OCI-M1 (cell line): ENCODE results near the gene PPIP5K1.

Experiments
- DNase-seq: peaks from one replicate; lab custom pipeline; 2025; lab: John Stamatoyannopoulos, UW

PPIP5K1 gene

DNA sequence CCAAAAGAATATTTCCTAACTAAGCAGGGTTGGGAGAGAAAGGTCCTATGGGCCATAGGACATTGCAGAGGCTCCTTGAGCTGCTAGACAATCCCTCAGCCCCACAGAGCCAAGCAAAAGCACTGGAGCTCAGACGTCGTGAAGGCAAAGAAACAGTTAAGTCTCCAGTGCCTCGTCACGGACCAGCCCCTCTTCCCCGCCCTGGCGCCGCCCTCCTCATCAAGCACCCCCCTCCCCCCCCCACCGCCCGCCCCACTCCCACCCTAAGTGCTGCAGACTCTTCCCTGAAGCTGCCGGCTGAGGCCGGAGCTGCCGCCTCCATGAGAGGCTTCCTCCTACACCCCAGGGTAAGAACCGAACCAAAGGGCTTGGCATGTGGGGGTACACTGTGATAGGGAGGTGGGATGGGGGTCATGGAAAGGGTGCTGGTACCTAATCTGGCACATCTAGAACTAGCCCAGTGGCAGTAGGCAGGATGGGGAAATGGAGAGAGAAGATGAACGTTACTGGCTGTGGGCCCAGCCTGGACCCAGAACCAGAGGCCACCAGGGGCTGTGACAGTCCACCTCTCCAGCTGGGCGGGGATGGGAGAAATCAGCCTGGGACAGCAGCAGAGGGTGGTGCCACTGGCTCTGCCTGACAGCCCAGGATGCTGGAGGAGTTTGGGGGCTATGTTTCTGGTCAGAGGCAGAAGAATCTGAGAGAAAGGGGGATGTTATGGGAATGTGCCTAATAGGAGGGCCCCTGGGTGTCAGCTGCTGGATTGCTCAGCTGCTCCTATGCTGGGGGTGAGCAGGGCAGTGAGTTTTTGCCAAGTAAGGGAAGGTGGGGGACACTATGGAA lies 72.4 kb downstream of the PPIP5K1 start, which contains the start of gene MAP1A:
Gene MAP1A (plus strand): TSS at position 255 of the 843 bp plus-strand sequence. CDS start 3,866 bp downstream, outside the sequence.
- peak; percentile 70 for DNase-seq

GRCh38 chr15:43516801-43517353 lies 73.1 kb downstream of the PPIP5K1 start:
- peak; percentile 20 for DNase-seq

GRCh38 chr15:43516185-43516584 lies 73.8 kb downstream of the PPIP5K1 start:
- DNase-seq: no peak

DNA sequence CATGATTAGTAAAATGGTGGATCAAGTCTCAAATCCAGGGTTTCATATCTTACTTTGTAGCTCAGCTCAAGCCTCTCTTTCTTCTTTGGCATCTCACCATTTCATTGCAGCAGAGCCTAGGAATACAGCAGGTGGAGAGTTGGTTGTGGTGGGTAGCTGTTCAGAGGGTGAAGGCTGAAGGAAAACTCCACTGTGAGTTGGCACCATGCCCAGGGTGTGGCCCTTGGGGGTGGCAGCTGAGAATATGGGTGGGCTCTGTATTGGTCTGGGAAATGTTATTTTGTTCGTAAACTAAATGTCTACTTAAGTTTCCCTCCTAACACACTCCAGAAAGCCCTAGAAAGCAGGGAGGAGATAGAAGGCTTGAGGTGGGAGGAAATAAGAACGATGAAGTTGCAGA lies 74.3 kb downstream of the PPIP5K1 start:
- no peak for DNase-seq

GRCh38 chr15:43514241-43515057 lies 75.6 kb downstream of the PPIP5K1 start:
- peak; percentile 91 for DNase-seq

- DNase-seq: peak; percentile 44
These were observed 76.5 kb downstream of the PPIP5K1 start for GRCh38 chr15:43513550-43513949.

DNA sequence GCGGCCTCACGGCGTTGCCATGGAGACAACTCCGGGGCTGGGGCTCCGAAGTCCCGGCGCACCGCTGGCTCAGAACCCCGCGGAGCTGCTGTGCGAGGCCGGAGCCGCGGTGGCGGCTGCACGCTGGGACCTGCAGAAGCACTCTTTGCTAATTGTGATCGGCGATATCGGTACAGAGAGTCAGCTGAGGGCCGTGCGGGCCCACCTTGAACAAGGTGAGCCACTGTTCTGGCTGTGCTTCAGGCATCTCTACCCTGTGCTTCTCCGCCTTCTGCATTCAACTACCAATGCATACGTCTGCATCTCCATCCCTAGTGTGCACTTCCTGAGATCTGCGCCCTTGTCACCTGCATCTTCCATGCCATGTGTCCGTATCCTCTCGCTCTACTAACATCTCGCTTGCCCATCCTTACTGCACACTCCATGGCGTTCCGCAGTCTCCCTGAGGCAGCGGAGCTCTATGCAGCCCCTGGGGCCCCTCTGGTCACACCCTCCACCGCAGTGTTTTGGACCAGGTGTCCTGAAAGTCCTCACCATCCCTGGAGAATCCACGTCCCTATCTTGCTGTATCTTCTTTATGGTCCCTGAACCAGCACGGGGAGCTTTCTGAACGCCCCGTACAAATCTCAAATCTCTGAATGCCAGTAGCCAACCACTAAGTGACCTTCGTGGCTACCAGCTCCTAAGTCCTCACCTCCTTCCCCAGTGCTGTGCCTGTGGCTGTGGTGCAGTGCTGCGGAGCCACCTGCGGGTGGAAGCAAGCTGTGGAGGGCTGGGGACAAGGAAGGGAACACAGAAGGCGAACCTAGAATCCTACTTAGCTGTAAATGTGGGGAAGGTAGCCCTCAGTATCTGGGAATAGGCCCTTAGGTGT lies 78.8 kb downstream of the PPIP5K1 start:
- peak; percentile 70 for DNase-seq

GRCh38 chr15:43510200-43511011 lies 79.6 kb downstream of the PPIP5K1 start:
- DNase-seq: peak; percentile 99

GRCh38 chr15:43509660-43510199 lies 80.3 kb downstream of the PPIP5K1 start:
- peak; percentile 77 for DNase-seq

DNA sequence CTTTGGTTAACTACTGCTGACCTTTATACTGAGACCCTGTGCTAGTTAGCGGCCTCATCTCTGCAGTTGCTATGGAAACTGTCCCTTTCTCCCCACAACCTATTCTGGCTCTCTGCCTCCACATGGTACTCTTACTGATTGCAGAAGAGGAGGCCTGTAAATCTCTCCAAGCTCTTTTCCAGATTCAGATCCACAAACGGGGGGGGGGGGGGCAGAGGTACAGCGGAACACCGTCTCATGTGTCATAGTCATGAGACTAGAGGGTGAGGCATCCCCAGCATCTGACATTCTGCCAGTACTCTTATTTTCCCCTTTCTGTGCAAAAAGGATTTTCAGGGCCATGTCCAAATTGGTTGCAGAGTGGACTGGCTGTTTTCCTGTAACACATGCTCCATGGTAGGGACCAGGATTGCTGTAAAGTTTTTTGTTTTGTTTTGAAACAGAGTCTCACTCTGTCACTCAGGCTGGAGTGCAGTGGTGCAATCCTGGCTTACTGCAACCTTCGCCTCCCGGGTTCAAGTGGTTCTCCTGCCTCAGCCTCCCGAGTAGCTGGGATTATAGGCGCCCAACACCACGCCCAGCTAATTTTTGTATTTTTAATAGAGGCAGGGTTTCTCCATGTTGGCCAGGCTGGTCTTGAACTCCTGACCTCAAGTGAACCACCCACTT lies 80.9 kb downstream of the PPIP5K1 start:
- no peak for DNase-seq

- DNase-seq: no peak
These were observed 81.6 kb downstream of the PPIP5K1 start for GRCh38 chr15:43508421-43508820.

GRCh38 chr15:43505738-43506137 lies 84.3 kb downstream of the PPIP5K1 start:
- DNase-seq: peak; percentile 16

DNA sequence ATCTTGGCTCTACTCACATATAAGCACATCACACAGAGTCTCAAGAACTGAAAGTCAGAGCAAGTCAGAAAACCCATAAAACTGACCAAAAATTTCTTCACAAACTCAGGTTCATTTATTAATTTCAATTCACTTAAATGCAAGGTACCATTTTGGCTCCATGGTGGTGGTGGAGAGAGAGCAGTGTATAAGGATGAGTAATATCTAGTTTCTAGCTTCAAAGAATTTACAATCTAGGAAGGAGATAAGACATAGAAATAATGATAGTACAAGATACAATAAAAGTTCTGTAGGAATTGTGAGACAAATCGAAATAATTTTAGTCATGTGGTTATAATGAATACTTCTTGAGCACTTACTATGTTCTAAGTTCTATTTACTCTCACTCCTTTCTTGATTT lies 90.4 kb downstream of the PPIP5K1 start:
- no peak for DNase-seq

GRCh38 chr15:43498990-43499389 lies 91.0 kb downstream of the PPIP5K1 start:
- DNase-seq: no peak

DNA sequence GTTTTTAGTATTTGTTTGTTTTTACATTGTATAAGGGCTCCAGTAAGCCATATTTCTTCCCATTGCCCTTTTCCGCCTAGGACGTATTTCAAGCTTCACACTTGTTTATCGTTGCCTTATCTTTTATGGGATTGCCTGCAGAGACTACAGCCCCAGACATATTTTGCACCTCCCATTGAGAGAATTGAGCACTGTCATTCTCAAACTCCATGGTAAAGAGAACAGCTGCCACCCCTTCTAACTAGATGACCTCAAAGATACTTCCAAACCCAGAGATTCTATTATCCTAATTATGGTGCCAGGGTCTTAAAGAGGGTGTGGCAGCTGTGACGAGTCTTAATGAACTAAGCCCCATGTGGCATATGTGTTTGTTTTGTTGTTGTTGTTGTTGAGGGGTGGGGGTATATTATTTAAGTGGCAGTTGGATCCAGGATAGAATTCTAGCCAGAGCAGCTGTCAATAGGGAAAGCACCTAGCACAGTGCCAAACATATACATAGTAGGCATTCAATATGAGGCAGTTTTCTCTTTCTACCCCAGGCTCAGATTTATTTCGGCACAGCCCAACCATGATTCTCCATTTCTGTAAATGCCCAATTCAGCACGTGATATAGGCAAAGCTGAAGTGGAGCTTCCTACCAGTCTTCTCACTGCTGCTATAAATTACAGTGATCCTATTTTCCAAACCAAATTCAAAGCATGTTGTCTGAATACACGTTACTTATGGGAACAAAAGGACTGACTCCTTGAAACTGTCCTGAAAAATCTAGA lies 96.1 kb downstream of the PPIP5K1 start:
- DNase-seq: no peak

DNA sequence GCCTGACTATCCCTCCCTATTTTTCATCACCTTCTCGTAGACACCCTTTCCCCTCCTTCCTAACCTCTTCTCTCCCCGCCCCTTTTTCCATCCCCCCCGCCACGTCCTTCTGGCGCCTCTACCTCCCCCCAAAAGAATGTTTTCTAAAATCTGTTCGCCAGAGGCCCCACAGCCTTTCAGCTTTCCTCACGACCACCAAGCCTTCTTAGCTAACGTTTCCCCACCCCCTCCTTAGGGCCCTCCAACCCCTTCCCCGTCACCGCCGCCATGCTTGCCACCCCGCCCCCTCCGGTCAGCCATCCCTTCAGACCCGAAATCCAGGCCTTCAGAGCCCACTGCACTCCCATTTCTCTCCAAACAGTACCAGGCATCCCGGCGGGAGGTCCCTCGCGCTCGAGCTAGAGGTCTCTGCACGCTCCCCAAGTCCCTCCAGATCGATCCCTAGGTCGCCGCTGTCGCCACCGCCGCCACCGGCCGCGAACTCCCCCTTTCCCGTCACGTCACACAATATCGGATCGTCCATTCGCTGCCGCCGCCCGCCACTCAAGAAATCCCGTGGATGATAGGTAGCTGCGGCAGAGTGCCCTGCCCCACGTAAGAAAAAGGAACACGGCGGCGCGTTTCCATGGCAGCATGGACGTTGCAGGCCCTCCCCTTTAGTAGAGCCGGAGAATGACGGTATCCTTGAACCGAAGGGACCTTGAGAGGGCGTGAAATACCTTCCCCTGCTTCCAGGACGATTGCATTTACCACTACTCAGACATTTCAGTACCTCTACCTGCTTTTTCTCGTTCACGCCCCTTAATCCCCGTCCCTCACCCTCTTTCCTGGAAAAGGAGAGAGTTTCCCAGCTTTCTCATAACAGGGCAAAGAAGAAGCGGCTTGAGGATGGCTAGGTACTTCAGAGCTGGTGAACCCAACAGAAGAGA lies 97.1 kb downstream of the PPIP5K1 start, which contains the start of gene TP53BP1:
Gene TP53BP1 (minus strand): TSS at position 484 of the 929 bp plus-strand sequence. CDS start 113 bp downstream, at position 371.
- DNase-seq: peak; percentile 97

GRCh38 chr15:43492266-43492665 lies 97.7 kb downstream of the PPIP5K1 start:
- DNase-seq: peak; percentile 55

GRCh38 chr15:43489191-43489590 lies 100.8 kb downstream of the PPIP5K1 start:
- peak; percentile 71 for DNase-seq
